Fibroblast of lung (primary cell): Measurements from ENCODE around the gene EXOC6B.

ENCODE experiments used
- EZH2 ChIP-seq: IDR thresholded peaks from 2 replicates; pipeline ENCODE4 v1.5.1; 2012; ENCODE audit warnings: low read length, control low read depth, mild to moderate bottlenecking; ENCODE audit errors: missing control alignments
- TF ChIP-seq, protein P1 (sequence below), 2 donors: IDR thresholded peaks in 1 of 2; conservative IDR thresholded peaks in 1 of 2; 1 replicate in 1 of 2; 2 replicates in 1 of 2; pipeline ENCODE4 v1.5.1; 2011 to 2012; ENCODE audit warnings: low read length in 2 of 2, control low read depth in 1 of 2, inconsistent platforms in 1 of 2, low read depth in 1 of 2, mild to moderate bottlenecking in 1 of 2

- TF ChIP-seq EZH2: no peak
- TF ChIP-seq, protein P1, sequence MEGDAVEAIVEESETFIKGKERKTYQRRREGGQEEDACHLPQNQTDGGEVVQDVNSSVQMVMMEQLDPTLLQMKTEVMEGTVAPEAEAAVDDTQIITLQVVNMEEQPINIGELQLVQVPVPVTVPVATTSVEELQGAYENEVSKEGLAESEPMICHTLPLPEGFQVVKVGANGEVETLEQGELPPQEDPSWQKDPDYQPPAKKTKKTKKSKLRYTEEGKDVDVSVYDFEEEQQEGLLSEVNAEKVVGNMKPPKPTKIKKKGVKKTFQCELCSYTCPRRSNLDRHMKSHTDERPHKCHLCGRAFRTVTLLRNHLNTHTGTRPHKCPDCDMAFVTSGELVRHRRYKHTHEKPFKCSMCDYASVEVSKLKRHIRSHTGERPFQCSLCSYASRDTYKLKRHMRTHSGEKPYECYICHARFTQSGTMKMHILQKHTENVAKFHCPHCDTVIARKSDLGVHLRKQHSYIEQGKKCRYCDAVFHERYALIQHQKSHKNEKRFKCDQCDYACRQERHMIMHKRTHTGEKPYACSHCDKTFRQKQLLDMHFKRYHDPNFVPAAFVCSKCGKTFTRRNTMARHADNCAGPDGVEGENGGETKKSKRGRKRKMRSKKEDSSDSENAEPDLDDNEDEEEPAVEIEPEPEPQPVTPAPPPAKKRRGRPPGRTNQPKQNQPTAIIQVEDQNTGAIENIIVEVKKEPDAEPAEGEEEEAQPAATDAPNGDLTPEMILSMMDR (conservative IDR thresholded peaks at IDR 0.05 in 1 of 2, IDR thresholded peaks at IDR 0.05 in 1 of 2; ENCODE audit: low read depth in 1 of 2, low read length in 2 of 2): no peak
Measured at GRCh38 chr2:72362733-72363132, 463.1 kb downstream of the EXOC6B start.
